ENCODE data around the gene PRKG1.

Gene PRKG1

DNA sequence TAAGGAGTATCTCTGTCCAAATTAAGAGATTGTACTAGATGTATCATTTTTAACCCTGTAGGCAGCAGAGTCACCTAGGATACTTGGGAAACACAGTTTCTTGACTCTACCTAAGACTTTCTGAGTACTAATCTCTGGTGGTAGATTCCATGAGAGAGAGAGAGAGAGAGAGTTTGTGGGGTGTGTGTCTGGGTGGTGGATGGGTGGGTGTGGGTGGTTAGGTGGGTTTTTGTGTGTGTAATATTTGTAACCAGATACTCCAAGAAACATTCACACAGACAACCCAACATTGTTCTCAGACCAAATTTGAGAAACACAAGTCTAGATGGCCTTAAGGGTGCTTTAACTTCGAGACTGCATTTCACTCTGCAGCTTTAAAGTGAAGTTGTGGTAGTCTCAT, 215.2 kb downstream of the PRKG1 start:
- H3K4me3 ChIP-seq (ENCODE audit: low read depth, low read length): no peak overlapping the region
- TF ChIP-seq CTCF (IDR thresholded peaks at IDR 0.05; ENCODE audit: low read depth, low read length): no peak

- no peak overlapping the region for H3K4me3 ChIP-seq (ENCODE audit: low read depth, low read length)
- no peak for TF ChIP-seq CTCF (IDR thresholded peaks at IDR 0.05; ENCODE audit: low read depth, low read length)
Observed at GRCh38 chr10:51291961-51292360, 217.7 kb downstream of the PRKG1 start.

- no peak overlapping the region for H3K4me3 ChIP-seq (ENCODE audit: low read depth, low read length)
- TF ChIP-seq CTCF (IDR thresholded peaks at IDR 0.05; ENCODE audit: low read depth, low read length): no peak
Observed at GRCh38 chr10:51297438-51297837, 223.2 kb downstream of the PRKG1 start.

GRCh38 chr10:51300617-51301304, 226.5 kb downstream of the PRKG1 start:
- TF ChIP-seq CTCF (IDR thresholded peaks at IDR 0.05; ENCODE audit: low read depth, low read length): no peak
- no peak overlapping the region for H3K4me3 ChIP-seq (ENCODE audit: low read depth, low read length)

DNA sequence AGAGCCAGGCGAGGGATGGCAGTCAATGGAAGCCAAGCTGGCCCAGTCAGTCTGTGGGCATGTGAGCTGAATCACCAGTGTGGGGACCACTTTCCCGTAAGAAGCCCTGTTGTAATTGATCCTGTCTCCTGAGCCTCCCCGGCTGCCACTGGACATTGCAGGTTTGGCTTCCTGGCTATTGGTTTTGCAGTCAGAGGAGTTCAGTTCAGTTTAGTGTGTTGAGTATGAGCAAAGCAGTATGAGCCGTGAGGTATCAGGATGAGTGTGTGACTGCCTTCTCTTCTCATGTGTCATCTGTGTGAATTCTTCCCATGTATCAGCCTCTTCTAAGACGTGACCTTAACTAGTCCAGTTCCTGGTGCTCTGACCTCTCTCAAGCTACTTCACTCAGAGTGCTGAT, 227.4 kb downstream of the PRKG1 start:
- H3K4me3 ChIP-seq (ENCODE audit: low read depth, low read length): no peak overlapping the region
- no peak for TF ChIP-seq CTCF (IDR thresholded peaks at IDR 0.05; ENCODE audit: low read depth, low read length)

GRCh38 chr10:51302316-51302715, 228.0 kb downstream of the PRKG1 start:
- no peak overlapping the region for H3K4me3 ChIP-seq (ENCODE audit: low read depth, low read length)
- TF ChIP-seq CTCF (IDR thresholded peaks at IDR 0.05; ENCODE audit: low read depth, low read length): no peak

- no peak for TF ChIP-seq CTCF (IDR thresholded peaks at IDR 0.05; ENCODE audit: low read depth, low read length)
Observed at GRCh38 chr10:51308116-51308515, 233.8 kb downstream of the PRKG1 start.

More at GRCh38 chr10:51308116-51308515, 233.8 kb downstream of the PRKG1 start:
- H3K4me3 ChIP-seq (ENCODE audit: low read depth, low read length): no peak overlapping the region
